GM12873 (cell line): Measurements from ENCODE around the gene CEP57L1.

ENCODE experiments used
- TF ChIP-seq, protein P1 (sequence below): IDR thresholded peaks from 2 replicates; pipeline ENCODE4 v1.5.1; 2012; ENCODE audit warnings: low read depth, mild to moderate bottlenecking, moderate library complexity, low read length, control low read depth; ENCODE audit not compliant: insufficient read depth; ENCODE audit errors: missing control alignments

The CEP57L1 gene

DNA sequence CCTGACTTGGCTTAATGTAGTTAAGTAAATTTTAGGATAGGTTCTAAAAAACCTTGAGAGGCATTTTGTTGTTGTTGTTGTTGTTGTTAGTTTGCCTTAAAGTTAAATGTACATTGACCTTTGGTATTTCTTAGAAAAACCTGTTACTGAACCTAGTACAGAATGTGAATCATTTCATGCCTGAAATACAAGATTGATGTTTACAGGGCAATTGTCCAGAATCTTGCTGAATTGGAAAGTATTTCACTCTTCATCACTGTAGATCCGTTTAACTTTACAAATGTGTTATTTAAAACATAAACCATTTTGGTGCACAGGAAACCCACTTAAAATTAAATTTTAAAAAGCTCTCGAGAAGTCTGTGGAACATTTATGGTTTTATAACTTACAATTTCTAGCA, 75.0 kb downstream of the CEP57L1 start:
- TF ChIP-seq, protein P1, sequence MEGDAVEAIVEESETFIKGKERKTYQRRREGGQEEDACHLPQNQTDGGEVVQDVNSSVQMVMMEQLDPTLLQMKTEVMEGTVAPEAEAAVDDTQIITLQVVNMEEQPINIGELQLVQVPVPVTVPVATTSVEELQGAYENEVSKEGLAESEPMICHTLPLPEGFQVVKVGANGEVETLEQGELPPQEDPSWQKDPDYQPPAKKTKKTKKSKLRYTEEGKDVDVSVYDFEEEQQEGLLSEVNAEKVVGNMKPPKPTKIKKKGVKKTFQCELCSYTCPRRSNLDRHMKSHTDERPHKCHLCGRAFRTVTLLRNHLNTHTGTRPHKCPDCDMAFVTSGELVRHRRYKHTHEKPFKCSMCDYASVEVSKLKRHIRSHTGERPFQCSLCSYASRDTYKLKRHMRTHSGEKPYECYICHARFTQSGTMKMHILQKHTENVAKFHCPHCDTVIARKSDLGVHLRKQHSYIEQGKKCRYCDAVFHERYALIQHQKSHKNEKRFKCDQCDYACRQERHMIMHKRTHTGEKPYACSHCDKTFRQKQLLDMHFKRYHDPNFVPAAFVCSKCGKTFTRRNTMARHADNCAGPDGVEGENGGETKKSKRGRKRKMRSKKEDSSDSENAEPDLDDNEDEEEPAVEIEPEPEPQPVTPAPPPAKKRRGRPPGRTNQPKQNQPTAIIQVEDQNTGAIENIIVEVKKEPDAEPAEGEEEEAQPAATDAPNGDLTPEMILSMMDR = no peak

DNA sequence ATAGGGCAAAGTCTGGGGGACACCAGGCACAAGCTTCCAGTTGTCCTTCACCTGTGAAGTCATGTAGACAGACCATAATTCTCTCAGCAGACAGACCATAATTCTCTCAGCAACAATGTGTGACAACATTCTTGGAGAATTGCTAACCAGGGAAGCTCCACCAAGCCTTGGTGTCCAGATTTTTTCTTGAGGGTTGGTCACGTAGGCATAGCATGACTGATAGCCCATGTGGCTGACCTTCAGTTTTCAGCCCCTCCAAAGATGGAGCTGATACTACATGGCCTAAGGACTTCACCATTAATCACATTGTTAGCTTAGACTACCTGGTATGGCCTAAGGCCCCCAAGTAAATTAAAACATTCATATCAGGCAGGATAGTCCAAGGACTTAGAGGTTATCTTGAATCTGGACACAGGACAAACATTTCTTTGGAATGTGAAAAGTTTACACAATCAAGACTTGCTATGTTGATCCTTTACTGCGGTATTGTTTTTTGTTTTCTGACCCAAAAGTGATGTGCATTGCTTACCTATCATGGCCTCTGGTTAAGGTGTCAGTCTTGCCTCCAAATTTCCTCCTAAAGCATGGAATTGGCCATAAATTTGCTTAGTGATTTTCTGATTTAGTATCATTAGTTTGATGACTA, 76.9 kb downstream of the CEP57L1 start:
- TF ChIP-seq, protein P1 = no peak

DNA sequence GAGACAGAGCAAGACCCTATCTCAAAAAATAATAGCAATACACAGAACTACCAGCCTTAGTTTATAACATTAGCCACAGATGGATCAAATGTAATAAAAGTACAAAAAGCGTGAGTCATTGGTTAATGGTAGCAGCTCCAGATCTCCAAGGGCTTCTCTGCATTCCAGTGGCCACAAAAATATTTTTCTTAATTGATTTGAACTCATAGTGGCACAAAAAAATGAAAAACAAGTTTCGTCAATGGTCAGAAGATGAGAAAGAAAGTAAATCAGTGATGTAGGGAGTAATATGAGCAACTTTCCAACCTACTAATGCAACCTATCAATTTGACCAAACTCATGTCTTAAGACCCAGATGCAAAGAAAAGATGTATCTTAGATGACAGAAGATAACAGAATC, 79.6 kb downstream of the CEP57L1 start:
- TF ChIP-seq, protein P1 = no peak

DNA sequence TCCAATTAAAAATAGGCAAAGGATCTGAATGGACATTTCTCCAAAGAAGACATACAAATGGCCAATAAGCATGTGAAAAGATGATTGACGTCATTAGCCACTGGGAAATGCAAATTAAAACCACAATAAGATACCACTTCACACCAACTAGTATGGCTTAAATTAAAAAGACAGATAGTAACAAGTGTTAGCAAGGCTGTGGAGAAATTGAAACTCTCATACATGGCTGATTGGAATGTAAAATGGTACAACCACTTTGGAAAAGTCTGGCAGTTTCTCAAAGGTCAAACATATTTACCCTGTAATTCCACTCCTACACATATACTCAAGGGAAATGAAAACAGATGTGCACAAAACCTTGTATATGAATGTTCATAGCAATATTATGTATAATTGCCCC, 83.6 kb downstream of the CEP57L1 start:
- TF ChIP-seq, protein P1 = no peak

DNA sequence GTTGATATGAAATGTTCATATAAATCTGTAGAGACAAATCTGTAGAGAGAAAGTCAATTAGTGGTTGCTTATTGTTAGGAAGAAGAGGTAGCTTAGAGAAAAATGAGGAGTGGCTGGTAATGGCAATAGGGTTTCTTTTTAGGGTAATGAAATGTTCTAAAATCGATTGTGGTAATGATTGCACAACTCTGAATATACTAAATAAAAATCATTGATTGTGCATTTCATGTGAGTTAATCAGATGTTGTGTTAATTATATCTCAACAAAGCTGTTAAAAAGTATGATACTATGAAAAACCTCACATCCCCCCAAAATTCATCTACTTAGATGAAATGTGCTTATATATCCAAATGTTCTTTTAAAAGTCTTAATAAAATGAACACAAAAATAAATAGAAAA, 84.2 kb downstream of the CEP57L1 start:
- TF ChIP-seq, protein P1 = no peak

DNA sequence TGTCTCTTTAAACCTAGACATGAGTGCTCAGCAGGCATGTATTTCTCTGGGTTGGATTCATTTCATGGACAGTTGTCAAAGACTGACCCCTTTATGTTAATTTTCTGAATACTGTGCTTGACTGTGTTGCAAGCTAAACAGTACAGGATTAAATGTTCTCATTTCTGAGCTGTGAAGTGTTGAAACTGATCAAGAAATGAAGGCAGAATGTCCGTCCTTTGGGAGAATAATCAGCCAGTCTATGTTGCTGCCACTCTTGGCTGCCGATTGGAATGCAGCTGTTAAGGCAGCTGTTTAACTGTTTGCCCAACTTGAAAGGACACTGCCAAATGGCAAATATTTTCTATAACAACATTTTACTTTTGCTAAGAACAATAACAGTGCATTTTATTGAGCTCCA, 87.3 kb downstream of the CEP57L1 start:
- TF ChIP-seq, protein P1 = no peak

DNA sequence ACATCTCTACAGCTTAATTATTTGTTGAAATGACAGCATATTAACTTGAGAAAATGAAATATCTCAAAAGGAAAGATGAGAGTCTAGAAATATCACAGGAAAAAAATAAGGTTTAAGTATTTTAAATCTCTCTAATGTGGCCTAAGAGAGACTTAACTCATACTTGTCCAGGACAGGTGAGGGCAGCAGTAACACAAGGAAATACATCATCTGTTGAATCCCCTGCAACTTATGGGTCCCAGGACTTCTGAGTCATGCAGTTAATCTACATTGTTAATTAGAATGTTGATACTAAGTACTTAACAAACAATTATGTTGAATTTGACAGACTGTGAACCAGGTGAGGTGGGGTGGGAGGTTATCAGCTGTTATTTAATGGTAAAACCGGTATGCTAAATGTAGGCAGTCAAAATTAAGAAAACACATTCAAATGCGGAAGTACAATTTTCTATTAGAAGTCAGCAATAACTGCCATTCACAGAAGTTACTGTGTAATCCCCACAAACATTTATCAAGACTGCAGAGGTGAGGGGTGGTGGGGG, 87.9 kb downstream of the CEP57L1 start:
- TF ChIP-seq, protein P1 = no peak
